ENCODE data around the gene APPL1. TPM values are rescaled to one million over a fixed set of nuclear protein-coding genes. Genes with fewer than 3 reads are reported as not detected.
"Not testable (repeated sequence)": the region's sequence is repeated elsewhere in the genome, so short reads cannot be mapped to it uniquely, and the experiment has no call there.

Gene APPL1
- total RNA-seq, 6 experiments from 2014 or later, result 17.3 to 25.2 (median 24.0) TPM

- H3K27me3 Mint-ChIP-seq (ENCODE audit: insufficient read depth), result peaks cover 14% of the 10 kb centered on the region
- no peak overlapping the region for H3K4me3 Mint-ChIP-seq
- H3K36me3 Mint-ChIP-seq (ENCODE audit: low read depth), result no peaks in the 10 kb centered on the region
- H3K4me1 Mint-ChIP-seq (ENCODE audit: low read depth), result peaks cover 6% of the 10 kb centered on the region; the same call in 1 of the 2 replicates
- no peak overlapping the region for H3K27ac Mint-ChIP-seq
- no peak for TF ChIP-seq CTCF (IDR thresholded peaks at IDR 0.05)
- no peaks in the 10 kb centered on the region for H3K9me3 Mint-ChIP-seq
- DNase-seq, result peak; percentile 40
Observed at GRCh38 chr3:57298041-57298440, 70.5 kb downstream of the APPL1 start.

- H3K9me3 Mint-ChIP-seq; H3K36me3 Mint-ChIP-seq (ENCODE audit: low read depth): not testable (repeated sequence)
- Mint-ChIP-seq H3K4me1 (ENCODE audit: low read depth) (peaks cover 23% of the 10 kb centered on the region), H3K4me3 (peak overlapping the region; percentile 4; the same call in 1 of the 2 replicates), H3K27ac (0 out of 2 replicates have a peak overlapping the region, but pooled peaks have one; percentile 8), H3K27me3 (ENCODE audit: insufficient read depth) (peaks cover 15% of the 10 kb centered on the region)
- DNase-seq, result peak; percentile 55
Observed at GRCh38 chr3:57303520-57303919, 76.0 kb downstream of the APPL1 start.

GRCh38 chr3:57309769-57310360 is 82.3 kb downstream of the APPL1 start:
- Mint-ChIP-seq H3K36me3 (ENCODE audit: low read depth) (no peaks in the 10 kb centered on the region), H3K27ac (no peak overlapping the region), H3K9me3 (no peaks in the 10 kb centered on the region), H3K27me3 (ENCODE audit: insufficient read depth) (peaks cover 16% of the 10 kb centered on the region), H3K4me1 (ENCODE audit: low read depth) (peaks cover 2% of the 10 kb centered on the region; the same call in 1 of the 2 replicates), H3K4me3 (no peak overlapping the region)
- no peak for TF ChIP-seq CTCF (IDR thresholded peaks at IDR 0.05)
- DNase-seq, result no peak

- no peaks in the 10 kb centered on the region for H3K4me1 Mint-ChIP-seq (ENCODE audit: low read depth)
- H3K9me3 Mint-ChIP-seq, result no peaks in the 10 kb centered on the region
- peaks cover 16% of the 10 kb centered on the region for H3K27me3 Mint-ChIP-seq (ENCODE audit: insufficient read depth)
- H3K36me3 Mint-ChIP-seq (ENCODE audit: low read depth), result no peaks in the 10 kb centered on the region
- no peak overlapping the region for H3K4me3 Mint-ChIP-seq
- DNase-seq, result no peak
- H3K27ac Mint-ChIP-seq, result no peak overlapping the region
- TF ChIP-seq CTCF (IDR thresholded peaks at IDR 0.05), result no peak
Observed at GRCh38 chr3:57314204-57314603, 86.7 kb downstream of the APPL1 start.

Other genes starting within 250 kb of the APPL1 start
- not detected for gene SPATA12, start 167.1 kb upstream of the APPL1 start, total RNA-seq (2021; fragmentation: NEBNext Ultra II Directional; extraction: Animal tissue kit (Norgen Biotek cat#: 25700))
- under 1 TPM in 4 of 6 experiments, not detected in 2; 0.05 to 0.26 (median 0.13) TPM for gene IL17RD, start 62.4 kb upstream of the APPL1 start, total RNA-seq (2021; fragmentation: NEBNext Ultra II Directional; extraction: Animal tissue kit (Norgen Biotek cat#: 25700))
- gene HESX1, start 27.8 kb upstream of the APPL1 start, total RNA-seq (2021; fragmentation: NEBNext Ultra II Directional; extraction: Animal tissue kit (Norgen Biotek cat#: 25700)), result under 1 TPM in 1 of 6 experiments, not detected in 5; 0.18 TPM
- gene ASB14, start 65.0 kb downstream of the APPL1 start, total RNA-seq (2021; fragmentation: NEBNext Ultra II Directional; extraction: Animal tissue kit (Norgen Biotek cat#: 25700)), result not detected

All from HFFc6 (cell line).